ENCODE measurements around the gene DENND1A.

DNA sequence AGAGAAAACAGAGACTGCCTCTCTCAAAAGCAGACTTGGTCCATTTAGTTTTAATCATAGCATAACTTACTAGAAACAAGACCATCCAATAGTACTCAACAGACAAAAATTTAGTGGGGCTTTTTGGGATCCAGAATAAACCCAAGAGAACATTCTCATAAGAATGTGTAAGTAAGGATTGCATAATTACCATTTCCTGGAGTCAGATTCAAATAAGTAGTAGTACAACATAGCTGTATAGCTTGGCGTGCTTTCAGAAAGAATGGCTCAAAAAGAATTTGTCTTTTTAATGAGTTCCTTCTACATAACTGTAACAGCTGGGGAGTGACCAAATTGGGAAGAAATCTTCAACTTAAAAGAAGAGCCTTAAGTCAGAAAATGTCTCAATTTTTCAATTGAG lies 145.4 kb downstream of the DENND1A start:
- TF ChIP-seq POLR2AphosphoS5 (IDR thresholded peaks at IDR 0.05) (no peak), POLR2A (IDR thresholded peaks at IDR 0.05) (no peak)
